Activated naive CD4-positive, alpha-beta T cell treated with anti-CD3 and anti-CD28 coated beads, Interleukin-2, amount 10 ng/mL, durations not matched to agents 5 hours and 36 hours (primary cell): Measurements from ENCODE around the gene CFLAR. TPM values are rescaled to one million over a fixed set of nuclear protein-coding genes. Genes with fewer than 3 reads are reported as not detected.

Source experiments
- total RNA-seq, 2 experiments: library from RNA; stranded (reverse); gene quantifications; one replicate each; pipeline ENCODE4 v1.2.3, GENCODE V29; 2021

CFLAR gene
- 10 to 100 TPM; 85.3 to 93.5 TPM for total RNA-seq

GRCh38 chr2:201116115-201116958, at the start of gene CFLAR:
CFLAR (plus strand) TSS chr2:201116164; CDS start chr2:201129866, 13,702 bp downstream.

GRCh38 chr2:201071479-201072200, 44.3 kb upstream of the CFLAR start, which contains the start of the genes HYCC2 and NDUFB3:
HYCC2 (minus strand) TSS chr2:201071671; CDS start chr2:201024009, 47,662 bp downstream.
NDUFB3 (plus strand) TSS chr2:201072001; CDS start chr2:201078883, 6,882 bp downstream.

GRCh38 chr2:201182650-201183364, 66.8 kb downstream of the CFLAR start, which contains the start of gene CASP10:
CASP10 (plus strand) TSS chr2:201183141; CDS start chr2:201185778, 2,637 bp downstream.

Other genes with a start within 250 kb of the CFLAR start
- gene PPIL3, start 227.1 kb upstream of the CFLAR start, total RNA-seq: 10 to 100 TPM; 73.7 to 89.5 TPM
- gene NIF3L1, start 226.8 kb upstream of the CFLAR start, total RNA-seq: 10 to 100 TPM; 33.2 to 34.4 TPM
- gene ORC2, start 152.5 kb upstream of the CFLAR start, total RNA-seq: 10 to 100 TPM; 42.0 to 53.7 TPM
- 10 to 100 TPM; 29.3 to 29.7 TPM for gene HYCC2, start 44.5 kb upstream of the CFLAR start, total RNA-seq
- gene NDUFB3, start 44.2 kb upstream of the CFLAR start, total RNA-seq: 100 to 1,000 TPM; 113 to 118 TPM
- gene CASP10, start 67.0 kb downstream of the CFLAR start, total RNA-seq: 10 to 100 TPM; 58.3 to 58.9 TPM
- 10 to 100 TPM; 91.6 to 92.2 TPM for gene CASP8, start 144.4 kb downstream of the CFLAR start, total RNA-seq
- 1 to 10 TPM; 4.9 to 5.5 TPM for gene FLACC1, start 241.2 kb downstream of the CFLAR start, total RNA-seq